Measurements from ENCODE around the gene SLC35F4. TPM values are rescaled to one million over a fixed set of nuclear protein-coding genes. Genes with fewer than 3 reads are reported as not detected.

Gene SLC35F4
- total and polyA plus RNA-seq, 2 of the 8 experiments (the other 6 are each of a cell fraction or from before 2014, with no cell fraction given): not detected

GRCh38 chr14:57871459-57872080 is 5.7 kb upstream of the SLC35F4 start (continued):
- TF ChIP-seq CHD7 (IDR thresholded peaks at IDR 0.05; ENCODE audit: insufficient replicate concordance, low read length) (no peak), TEAD4 (IDR thresholded peaks at IDR 0.05; ENCODE audit: low read depth, low read length) (peak; percentile 75), POLR2A (IDR thresholded peaks at IDR 0.05; ENCODE audit: control extremely low read depth in 1 of 2, low read depth in 2 of 2, low read length in 2 of 2) (no peak), ASH2L (IDR thresholded peaks at IDR 0.05; ENCODE audit: low read length) (no peak), SIRT6 (IDR thresholded peaks at IDR 0.05; ENCODE audit: low read length) (no peak), YY1 (IDR thresholded peaks at IDR 0.05; ENCODE audit: low read depth, low read length) (peak; percentile 78)
